Inferior parietal cortex (tissue), 1 donor: ENCODE data around the gene PLTP.
"Not testable (repeated sequence)": the region's sequence is repeated elsewhere in the genome, so short reads cannot be mapped to it uniquely, and the experiment has no call there.

ENCODE experiments used
- DNase-seq: peaks from one replicate; pipeline ENCODE4 v3.0.0-alpha.2; 2016; ENCODE audit errors: extremely low spot score

PLTP gene

GRCh38 chr20:45911486-45912343 lies at the start of gene PLTP:
Gene PLTP, minus strand, starts transcription at chr20:45912155. Its CDS starts 703 bp downstream, at chr20:45911452.
- no peak for DNase-seq

DNA sequence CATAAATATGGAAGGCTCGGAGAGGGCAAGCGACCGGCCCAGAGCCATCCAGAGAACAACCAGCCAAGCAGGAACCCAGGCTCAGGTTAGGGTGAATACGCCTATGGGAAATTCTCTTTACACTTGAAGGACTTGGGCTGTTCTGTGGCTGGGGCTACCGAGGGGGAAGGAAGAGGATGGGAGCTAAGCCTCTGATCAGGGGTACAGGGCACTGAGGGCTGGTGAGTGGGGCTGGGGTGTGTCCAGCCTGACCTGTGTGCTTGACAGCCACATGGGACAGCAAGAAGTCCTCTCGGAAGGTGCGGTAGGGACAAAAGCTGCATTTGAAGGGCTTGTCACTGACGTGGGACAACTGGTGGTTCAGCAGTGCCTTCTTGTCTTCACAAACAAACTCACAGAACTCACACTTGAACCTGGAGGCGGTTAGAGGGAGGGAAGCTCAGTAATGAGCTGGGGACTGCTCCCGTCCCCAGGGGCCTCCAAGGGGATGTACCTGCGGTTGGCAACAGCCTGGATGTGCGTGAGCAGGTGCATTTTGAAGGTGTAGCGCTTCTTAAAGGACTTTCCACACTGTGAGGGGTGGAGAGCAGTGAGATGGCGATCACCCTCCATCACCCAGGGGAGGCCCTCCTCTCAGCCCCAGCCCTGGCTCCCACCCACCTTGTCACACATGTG lies 48.1 kb upstream of the PLTP start:
- no peak for DNase-seq

DNA sequence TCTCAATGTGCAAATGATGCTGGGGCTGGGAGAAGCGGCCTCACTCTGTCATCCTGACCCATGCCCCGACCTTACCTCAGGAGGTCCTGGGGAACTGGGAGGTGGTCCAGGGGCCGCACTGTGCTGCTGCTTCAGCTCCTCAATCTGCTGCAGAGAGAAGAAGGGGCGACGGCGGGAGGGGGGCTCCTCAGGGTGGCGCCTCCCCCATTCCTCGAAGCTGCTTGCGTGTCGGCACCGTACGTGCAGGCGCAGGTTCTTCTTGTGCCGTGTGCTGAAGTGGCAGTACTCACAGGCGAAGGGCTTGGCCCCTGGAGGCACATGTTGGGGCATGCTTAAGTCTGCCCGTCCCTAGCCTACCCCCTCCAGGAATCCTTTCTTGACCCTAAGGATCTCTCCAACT lies 47.2 kb upstream of the PLTP start:
- DNase-seq: no peak

DNA sequence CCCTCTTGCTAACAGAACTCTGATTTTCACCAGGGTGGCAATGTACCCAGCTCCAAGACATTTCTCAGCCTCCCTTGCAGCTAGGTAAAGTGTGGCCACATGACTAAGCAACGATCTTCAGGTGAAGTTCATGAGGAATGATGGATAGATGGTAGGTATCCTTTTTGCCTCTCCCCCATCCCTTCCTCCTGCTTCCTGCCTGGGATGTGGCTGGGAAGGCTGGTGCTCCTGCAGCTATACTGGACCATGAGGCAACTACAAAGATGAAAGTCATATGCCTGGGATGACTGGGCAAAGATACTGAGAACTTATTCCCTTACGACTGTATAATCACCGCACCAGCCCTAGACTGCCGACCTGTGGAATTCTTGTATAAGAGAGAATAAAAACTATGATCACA lies 46.6 kb upstream of the PLTP start:
- DNase-seq: no peak

- no peak for DNase-seq
These were observed 45.3 kb upstream of the PLTP start for GRCh38 chr20:45957021-45957941.

GRCh38 chr20:45956326-45956725 lies 44.4 kb upstream of the PLTP start:
- not testable (repeated sequence) for DNase-seq

DNA sequence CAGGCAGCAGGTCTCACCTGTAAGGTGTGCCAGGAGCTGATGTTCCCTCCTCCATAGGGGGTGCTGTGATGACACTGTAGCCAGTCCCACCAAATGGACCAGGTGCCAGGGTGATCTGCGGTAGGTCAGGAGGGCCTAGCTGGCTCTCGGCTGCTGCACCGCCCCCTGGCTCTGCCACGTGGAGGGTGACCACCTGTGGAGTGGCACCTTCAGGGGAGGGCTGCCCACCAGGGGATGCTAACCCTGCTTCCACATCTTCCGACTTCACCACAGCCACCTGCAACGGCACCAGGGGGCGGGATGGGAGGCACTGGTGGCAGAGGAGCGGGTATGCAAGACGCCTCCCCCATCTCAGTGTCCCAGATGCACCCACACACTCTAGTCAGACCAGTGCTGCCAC lies 41.7 kb upstream of the PLTP start:
- no peak for DNase-seq

DNA sequence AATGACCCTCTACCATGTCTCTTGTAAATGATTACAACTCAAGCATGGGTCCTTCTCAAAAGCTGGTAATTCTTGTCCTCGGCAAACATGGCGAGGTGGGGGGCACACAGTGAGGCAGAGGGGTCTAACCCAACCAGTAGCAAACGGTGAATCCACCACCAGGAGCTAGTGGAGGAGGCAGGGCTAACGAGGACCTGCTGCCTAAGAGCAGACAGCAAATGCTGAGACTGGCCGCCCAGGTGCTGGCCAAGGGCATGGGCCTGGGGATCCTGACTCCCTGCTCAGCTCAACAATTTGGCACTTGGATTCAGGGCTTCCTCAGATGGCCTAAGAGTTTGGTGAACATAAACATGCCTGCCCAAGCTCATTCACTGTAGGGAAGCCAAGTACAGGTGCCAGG lies 40.9 kb upstream of the PLTP start:
- no peak for DNase-seq

DNA sequence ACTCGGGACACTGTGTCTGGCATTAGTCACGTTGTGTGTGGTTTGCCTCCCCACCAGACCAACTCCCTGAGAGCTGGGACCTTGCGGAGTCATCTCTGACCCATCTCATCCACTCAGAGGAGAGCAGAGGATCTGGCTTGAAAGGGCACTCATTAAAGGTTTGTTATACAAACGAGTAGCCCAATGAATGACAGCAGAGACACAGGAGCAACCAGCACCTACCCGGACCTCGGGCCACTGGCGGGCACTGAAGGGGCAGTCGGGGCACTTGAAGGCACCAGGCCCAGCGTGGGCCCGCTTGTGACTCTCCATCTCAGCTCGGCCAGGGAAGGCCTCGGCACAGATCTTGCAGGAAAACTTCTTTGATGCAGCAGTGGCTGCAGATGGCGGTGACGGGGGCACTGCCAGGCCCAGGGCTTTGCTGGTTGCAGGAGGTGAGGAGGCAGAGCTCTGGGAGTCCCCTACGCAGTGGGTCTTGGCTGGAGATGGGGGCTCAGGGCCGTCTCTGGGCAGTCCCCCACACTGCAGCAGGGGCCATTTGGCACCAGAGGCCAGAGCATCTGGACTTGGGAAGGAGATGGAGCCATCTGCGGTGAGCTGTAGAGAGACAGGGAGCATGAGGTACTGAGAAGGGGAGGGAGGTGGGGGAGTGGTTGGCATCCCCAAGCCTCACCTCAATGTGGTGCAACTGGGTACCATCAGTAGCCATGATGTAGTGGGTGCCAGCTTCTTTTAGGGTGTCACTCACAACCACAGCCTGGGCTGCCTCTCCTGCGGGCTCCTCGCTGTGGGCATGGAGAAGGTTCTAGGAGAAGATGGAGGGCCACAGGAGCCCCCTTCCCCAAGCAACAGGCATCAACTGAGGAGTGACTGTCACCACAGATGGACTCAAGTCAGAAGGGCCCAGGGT lies 40.2 kb upstream of the PLTP start:
- DNase-seq: no peak

GRCh38 chr20:45950330-45950646 lies 38.3 kb upstream of the PLTP start:
- DNase-seq: no peak

- DNase-seq: no peak
These were observed 37.8 kb upstream of the PLTP start for GRCh38 chr20:45949542-45950329.

DNA sequence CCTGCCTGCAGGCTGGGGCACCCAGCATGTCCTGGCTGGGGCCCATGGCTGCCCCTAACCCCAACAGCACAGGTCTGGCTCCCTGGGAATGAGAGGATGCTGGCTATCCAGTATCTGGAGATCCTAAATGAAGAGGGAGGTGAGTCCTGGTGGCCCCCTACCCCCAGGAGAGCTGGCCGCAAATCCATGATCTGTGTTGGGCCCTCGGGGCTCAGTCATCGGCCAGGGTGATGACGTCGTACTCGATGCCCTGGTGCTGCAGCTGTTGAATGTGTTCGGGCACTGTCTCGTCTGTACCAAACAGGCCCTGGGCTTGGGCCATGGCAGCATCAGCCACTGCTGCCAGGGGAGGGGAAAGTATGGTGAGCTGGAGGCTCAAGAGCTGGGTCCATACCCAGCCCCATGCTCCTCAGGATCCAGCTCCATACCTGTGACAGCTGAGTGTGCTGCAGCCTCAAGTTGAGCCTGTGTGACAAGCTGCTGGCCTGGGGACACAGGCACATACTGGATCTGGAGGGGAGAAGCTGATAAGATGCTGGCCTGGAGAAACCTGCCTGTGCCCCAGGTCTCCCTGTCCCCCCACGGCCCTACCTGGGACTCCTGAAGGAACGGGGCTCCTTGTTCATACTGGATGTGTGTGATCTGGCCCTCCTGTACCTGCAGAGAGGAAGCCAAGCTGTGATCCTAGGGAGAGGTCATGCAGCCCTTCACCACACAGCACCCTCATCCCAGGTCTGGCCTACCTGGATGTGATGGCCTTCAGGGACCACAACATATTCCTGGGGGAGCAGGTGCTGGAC lies 37.0 kb upstream of the PLTP start:
- DNase-seq: no peak

DNA sequence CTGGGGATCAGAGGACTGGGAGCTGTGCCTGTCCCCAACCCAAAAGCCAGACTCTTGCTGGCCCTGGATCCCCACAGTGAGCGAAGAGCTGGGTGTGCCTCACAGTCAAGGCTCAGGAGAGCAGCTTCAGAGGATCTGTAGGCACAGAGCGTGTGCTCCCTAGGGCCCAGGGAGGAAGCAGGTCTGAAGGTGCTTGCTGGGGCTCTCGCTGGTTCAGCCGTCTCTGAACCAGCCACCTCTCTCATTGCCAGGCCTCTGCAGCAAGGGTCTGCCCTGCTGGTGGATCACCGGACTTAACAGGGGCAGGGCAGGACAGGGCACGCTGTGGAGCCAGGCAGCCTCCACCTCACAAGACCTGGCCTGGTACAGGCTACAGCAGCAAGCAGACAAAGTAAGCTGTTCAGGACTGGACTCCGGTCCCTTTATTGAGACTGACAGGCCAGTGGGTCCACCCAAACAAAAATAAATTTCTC lies 36.3 kb upstream of the PLTP start:
- DNase-seq: no peak

DNA sequence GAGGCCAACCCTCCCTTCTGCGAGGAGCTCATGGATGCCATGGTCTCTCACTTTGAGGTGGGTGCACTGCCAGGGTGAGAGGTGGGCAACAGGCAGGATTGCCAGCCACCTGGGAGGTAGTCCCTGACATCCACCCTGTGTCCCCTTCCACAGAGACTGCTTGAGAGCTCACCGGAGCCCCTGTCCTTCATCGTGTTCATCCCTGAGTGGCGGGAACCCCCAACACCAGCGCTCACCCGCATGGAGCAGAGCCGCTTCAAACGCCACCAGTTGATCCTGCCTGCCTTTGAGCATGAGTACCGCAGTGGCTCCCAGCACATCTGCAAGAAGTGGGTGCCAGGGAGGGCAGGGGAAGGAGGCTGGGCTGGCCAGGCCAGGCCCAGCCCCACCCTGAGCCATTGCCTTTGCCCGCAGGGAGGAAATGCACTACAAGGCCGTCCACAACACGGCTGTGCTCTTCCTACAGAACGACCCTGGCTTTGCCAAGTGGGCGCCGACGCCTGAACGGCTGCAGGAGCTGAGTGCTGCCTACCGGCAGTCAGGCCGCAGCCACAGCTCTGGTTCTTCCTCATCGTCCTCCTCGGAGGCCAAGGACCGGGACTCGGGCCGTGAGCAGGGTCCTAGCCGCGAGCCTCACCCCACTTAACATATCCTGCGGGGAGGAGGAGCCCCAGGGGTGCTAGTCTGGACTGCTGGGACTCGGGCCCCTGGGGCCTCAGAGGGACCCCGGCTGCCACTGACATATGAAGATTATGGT lies 35.3 kb upstream of the PLTP start:
- DNase-seq: no peak

DNA sequence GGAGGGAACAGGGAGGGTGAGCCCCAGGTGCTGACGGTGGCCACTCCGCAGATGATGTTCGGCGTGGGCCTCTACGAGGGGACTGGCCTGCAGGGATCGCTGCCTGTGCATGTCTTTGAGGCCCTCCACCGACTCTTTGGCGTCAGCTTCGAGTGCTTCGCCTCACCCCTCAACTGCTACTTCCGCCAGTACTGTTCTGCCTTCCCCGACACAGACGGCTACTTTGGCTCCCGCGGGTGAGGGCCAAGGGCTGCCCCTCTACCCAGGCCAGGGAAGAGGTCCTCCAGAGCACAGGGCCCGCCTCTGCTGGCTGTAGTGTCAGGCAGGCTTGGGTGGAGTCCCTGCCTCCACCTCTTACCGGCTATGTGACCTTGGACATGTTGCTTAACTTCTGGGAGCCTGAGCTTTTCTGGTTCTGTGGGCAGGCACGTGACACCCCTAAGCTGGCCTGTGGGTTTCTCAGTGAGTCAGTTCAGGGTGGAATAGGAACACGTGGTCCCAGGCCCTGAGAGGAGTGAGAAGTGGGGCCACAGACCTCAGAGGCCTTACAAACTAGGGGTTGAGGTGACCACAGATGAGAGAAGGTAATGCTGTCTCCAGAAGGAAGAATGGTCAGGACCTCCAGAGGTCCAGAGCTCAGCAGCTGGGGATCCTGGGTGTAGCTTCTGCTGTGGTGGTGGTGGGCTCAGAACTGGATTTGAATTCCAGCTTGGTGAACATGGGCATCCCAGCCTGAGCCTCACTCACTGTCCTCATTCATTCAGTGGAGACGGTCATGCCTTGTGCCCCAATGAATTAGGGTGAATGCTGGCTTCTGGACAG lies 34.4 kb upstream of the PLTP start:
- DNase-seq: no peak

DNA sequence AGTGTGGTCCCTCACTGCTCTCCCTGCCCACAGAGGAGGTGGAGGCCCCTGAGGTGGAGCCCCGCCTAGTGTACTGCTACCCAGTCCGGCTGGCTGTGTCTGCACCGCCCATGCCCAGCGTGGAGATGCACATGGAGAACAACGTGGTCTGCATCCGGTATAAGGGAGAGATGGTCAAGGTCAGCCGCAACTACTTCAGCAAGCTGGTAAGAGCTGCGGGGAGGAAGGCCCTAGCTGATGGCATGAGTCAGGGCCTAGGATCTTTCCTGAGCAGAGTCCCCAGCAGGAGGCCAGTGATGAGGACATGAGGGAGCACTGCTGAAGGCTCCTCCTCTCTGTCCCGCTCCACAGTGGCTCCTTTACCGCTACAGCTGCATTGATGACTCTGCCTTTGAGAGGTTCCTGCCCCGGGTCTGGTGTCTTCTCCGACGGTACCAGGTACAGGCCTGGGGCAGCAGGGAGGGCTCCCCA lies 33.8 kb upstream of the PLTP start:
- no peak for DNase-seq

DNA sequence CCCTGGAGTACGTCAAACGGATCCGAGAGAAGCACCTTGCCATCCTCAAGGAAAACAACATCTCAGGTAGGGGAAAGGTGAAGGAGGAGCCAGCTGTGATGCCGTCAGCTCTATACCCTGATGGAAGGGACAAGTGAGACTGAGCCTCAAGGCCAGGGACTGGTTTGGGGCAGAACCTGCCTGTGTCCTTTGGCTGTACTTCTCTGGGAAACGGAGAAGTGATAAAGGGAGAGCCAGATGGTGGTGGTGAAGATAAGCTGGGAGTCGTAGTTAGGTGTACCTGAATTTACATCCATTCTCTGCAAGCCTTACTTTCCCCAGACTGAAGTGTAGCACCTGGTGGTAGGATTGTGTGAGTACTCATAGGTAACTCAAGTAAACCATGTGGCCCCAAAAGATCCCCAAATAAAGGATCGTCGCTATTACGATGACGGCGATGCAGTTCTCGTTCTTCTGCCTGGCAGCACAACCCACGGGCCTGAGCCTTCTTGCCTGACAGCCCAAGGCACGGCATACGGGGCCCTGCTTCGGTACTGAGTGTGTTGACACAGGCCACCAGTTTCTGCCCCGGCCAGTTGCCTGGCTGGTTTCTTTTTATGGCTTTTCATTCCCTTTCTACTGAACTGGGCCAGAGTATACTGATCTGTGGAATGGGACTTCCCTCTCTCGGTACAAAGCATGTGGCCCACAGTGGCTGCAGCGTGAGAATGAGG lies 33.2 kb upstream of the PLTP start:
- DNase-seq: no peak
